IgD-negative memory B cell (primary cell): ENCODE results near the gene C15orf61. TPM values are rescaled to one million over a fixed set of nuclear protein-coding genes. Genes with fewer than 3 reads are reported as not detected.

Experiments
- H3K27ac Mint-ChIP-seq, 3 donors: one replicate each; pipeline ENCODE4 v1.8.0; 2020 to 2022; ENCODE audit warnings: mild to moderate bottlenecking in 3 of 3, mixed read lengths in 3 of 3, moderate library complexity in 1 of 3
- H3K27me3 Mint-ChIP-seq: one replicate; pipeline ENCODE4 v1.8.0; 2021; ENCODE audit warnings: mixed read lengths
- H3K36me3 Mint-ChIP-seq: one replicate; pipeline ENCODE4 v1.8.0; 2020; ENCODE audit warnings: mild to moderate bottlenecking, mixed read lengths
- H3K4me1 Mint-ChIP-seq, 3 donors: one replicate each; pipeline ENCODE4 v1.8.0; 2020 to 2022; ENCODE audit warnings: mixed read lengths in 3 of 3, mild to moderate bottlenecking in 1 of 3
- H3K4me3 Mint-ChIP-seq, 4 donors: one replicate each; pipeline ENCODE4 v1.8.0; 2020 to 2022; ENCODE audit warnings: mild to moderate bottlenecking in 4 of 4, mixed read lengths in 4 of 4, moderate library complexity in 3 of 4
- H3K9me3 Mint-ChIP-seq, 3 donors: one replicate each; pipeline ENCODE4 v1.8.0; 2020 to 2021; ENCODE audit warnings: mixed read lengths in 3 of 3, mild to moderate bottlenecking in 1 of 3
- polyA plus RNA-seq: library from polyadenylated mRNA; unstranded; fragments of 300-500 nt; fragmentation: Illumina TruSeq; gene quantifications from one replicate; pipeline ENCODE4 v1.2.3, GENCODE V29; 2021

Gene C15orf61
- polyA plus RNA-seq, 1 donor from 2014 or later, result 4.3 TPM

GRCh38 chr15:67528513-67528912 lies 7.6 kb downstream of the C15orf61 start:
- no peak overlapping the region for H3K27ac Mint-ChIP-seq
- H3K4me3 Mint-ChIP-seq, result no peak overlapping the region
- peaks cover 6% of the 10 kb centered on the region for H3K36me3 Mint-ChIP-seq
- H3K4me1 Mint-ChIP-seq, result peaks cover 0 to 4% (median 0%) of the 10 kb centered on the region in 3 donors
- no peaks in the 10 kb centered on the region for H3K9me3 Mint-ChIP-seq
- H3K27me3 Mint-ChIP-seq, result no peaks in the 10 kb centered on the region

DNA sequence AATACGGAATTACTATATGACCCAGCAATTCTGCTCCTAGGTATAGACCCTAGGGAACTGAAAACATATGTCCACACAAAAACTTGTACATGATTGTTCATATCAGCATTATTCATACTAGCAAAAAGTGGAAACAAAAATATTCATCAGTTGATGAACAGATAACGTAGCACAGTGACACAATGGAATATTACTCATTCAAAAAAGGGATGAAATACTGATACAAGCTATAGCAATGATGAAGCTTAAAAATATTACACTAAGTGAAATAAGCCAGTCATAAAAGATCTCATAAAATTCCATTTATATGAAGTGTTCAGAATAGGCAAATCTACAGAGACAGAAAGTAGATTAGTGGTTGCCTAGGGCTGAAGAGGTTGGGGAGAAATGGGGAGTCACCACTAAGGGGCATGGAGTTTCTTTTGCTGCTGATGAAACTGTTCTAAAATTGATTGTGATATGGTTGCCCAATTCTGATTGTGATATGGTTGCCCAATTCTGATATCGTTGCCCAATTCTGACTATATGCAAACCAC lies 10.5 kb downstream of the C15orf61 start:
- H3K4me3 Mint-ChIP-seq, result no peak overlapping the region
- no peaks in the 10 kb centered on the region for H3K27me3 Mint-ChIP-seq
- no peak overlapping the region for H3K27ac Mint-ChIP-seq
- peaks cover 0 to 4% (median 0%) of the 10 kb centered on the region in 3 donors for H3K4me1 Mint-ChIP-seq
- no peaks in the 10 kb centered on the region for H3K9me3 Mint-ChIP-seq
- peaks cover 2% of the 10 kb centered on the region for H3K36me3 Mint-ChIP-seq

DNA sequence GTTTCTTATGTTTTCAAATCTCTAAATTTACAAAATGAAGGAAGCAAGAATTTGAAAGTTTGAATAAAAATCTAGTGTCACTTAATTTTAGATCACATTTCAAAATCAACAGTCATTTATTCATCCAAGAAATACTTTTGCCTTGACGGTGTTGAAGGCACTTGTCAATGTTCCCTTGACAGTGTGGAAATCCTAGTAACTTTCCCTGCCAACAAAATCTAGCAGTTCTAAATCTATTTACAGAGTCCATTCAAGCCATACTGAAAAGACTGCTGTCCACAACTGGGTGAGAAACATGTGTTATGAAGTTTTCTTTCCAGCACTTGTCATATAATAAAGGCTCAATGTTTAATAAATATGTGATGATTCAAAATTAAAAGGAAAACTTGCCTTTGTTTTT lies 12.9 kb downstream of the C15orf61 start:
- H3K27ac Mint-ChIP-seq, result no peak overlapping the region
- no peak overlapping the region for H3K4me3 Mint-ChIP-seq
- H3K9me3 Mint-ChIP-seq, result no peaks in the 10 kb centered on the region
- H3K4me1 Mint-ChIP-seq, result peaks cover 2 to 13% (median 3%) of the 10 kb centered on the region in 3 donors
- peaks cover 7% of the 10 kb centered on the region for H3K27me3 Mint-ChIP-seq
- peaks cover 2% of the 10 kb centered on the region for H3K36me3 Mint-ChIP-seq

DNA sequence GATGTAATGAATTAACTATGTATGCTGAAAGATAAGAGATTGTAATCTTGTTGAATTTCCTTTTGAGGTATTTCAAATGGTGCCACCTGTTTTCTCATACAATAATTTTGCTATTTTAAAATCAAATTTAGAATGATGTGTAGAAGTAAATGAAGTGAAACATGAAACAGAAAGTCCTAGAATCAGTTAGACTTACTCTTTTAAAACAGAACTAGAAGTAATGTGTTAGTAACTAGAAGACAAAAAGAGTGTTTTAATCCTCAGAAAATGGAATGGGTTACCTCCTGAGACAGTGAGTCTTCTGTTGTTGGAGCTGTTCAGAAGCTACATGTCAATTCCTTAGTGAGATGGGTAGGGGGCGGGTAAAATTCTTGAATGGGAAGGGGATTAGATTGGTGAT lies 13.4 kb downstream of the C15orf61 start:
- Mint-ChIP-seq H3K4me1 (peaks cover 5 to 17% (median 5%) of the 10 kb centered on the region in 3 donors), H3K4me3 (no peak overlapping the region), H3K36me3 (peaks cover 2% of the 10 kb centered on the region), H3K27ac (no peak overlapping the region), H3K27me3 (peaks cover 8% of the 10 kb centered on the region), H3K9me3 (no peaks in the 10 kb centered on the region)

GRCh38 chr15:67537771-67538170 lies 16.8 kb downstream of the C15orf61 start:
- peak overlapping the region in 1 of 4 donors; percentile 58 for H3K4me3 Mint-ChIP-seq
- peaks cover 8% of the 10 kb centered on the region for H3K27me3 Mint-ChIP-seq
- no peaks in the 10 kb centered on the region for H3K9me3 Mint-ChIP-seq
- H3K27ac Mint-ChIP-seq, result no peak overlapping the region
- peaks cover 20 to 35% (median 23%) of the 10 kb centered on the region in 3 donors for H3K4me1 Mint-ChIP-seq
- H3K36me3 Mint-ChIP-seq, result peaks cover 4% of the 10 kb centered on the region

DNA sequence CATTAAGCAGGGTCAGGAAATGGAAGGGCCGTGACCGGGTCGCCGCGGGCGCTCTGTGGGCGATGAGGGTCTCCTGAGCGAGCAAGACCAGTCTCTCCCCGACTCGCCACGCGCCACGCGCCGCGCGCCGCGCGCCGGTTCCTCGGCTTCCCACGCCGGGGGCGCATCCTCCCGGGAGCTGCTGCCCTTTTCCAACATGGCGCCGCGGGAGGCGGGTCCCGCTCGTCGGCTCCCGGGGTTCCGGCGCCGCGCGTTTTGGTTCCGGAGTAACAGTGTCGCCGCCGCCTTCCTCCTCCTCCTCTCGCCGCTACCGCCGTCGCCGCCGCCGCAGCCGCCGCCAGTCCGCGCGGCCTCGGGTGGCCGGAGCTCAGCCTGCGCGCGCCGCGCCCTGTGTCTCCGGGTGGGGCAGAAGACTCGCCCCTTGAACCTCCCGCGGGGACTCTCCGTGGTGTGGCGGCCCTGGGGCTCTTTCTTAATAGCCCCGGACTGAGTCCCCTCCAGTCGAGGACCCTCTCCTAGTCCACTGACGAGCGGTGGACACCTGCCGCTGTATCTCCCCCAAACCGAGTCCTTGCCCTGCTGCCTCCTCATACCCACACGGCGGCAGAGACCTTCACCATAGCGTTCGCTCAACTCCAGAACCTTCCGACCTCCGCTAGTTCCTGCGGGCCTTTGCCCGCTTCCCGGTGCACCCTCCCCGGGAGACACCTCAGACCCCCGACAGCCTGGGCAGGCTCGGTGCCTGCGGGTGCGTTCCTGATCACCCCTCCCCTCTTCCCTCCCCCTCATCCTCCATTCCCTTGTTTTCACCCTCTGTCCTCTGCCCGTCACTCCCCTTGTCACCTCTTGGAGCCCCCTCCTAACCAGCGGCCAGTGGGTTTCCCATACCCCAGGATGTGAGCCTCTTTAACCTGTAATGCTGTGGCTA lies 21.8 kb downstream of the C15orf61 start, which contains the start of gene MAP2K5:
Gene MAP2K5 (plus strand): TSS at position 284 of the 928 bp plus-strand sequence. CDS start 633 bp downstream, at position 917.
- no peaks in the 10 kb centered on the region for H3K9me3 Mint-ChIP-seq
- peak within 1 kb of the TSS; percentile 92 to 98 (median 96) for H3K27ac Mint-ChIP-seq
- peaks cover 3% of the 10 kb centered on the region for H3K36me3 Mint-ChIP-seq
- H3K4me1 Mint-ChIP-seq, result peaks cover 35 to 49% (median 43%) of the 10 kb centered on the region in 3 donors
- peak within 1 kb of the TSS; percentile 95 to 99 (median 98) for H3K4me3 Mint-ChIP-seq
- H3K27me3 Mint-ChIP-seq, result peaks cover 2% of the 10 kb centered on the region

GRCh38 chr15:67543348-67543718 lies 22.4 kb downstream of the C15orf61 start:
- H3K27me3 Mint-ChIP-seq, result peaks cover 2% of the 10 kb centered on the region
- H3K36me3 Mint-ChIP-seq, result peaks cover 5% of the 10 kb centered on the region
- H3K4me3 Mint-ChIP-seq, result peak overlapping the region; percentile 95 to 99 (median 98)
- peaks cover 36 to 49% (median 45%) of the 10 kb centered on the region in 3 donors for H3K4me1 Mint-ChIP-seq
- H3K9me3 Mint-ChIP-seq, result no peaks in the 10 kb centered on the region
- H3K27ac Mint-ChIP-seq, result peak overlapping the region; percentile 80 to 92 (median 88)

- Mint-ChIP-seq H3K4me3 (peak overlapping the region; percentile 18 to 99 (median 45)), H3K9me3 (no peaks in the 10 kb centered on the region), H3K27ac (peak overlapping the region; percentile 50 to 92 (median 80)), H3K27me3 (no peaks in the 10 kb centered on the region), H3K36me3 (peaks cover 5% of the 10 kb centered on the region), H3K4me1 (peaks cover 36 to 51% (median 48%) of the 10 kb centered on the region in 3 donors)
These were observed 23.5 kb downstream of the C15orf61 start for GRCh38 chr15:67544475-67544874.

GRCh38 chr15:67545864-67546263 lies 24.9 kb downstream of the C15orf61 start:
- Mint-ChIP-seq H3K4me1 (peaks cover 32 to 43% (median 42%) of the 10 kb centered on the region in 3 donors), H3K27me3 (no peaks in the 10 kb centered on the region), H3K36me3 (peaks cover 4% of the 10 kb centered on the region), H3K27ac (no peak overlapping the region), H3K9me3 (no peaks in the 10 kb centered on the region), H3K4me3 (peak overlapping the region in 1 of 4 donors; percentile 78)

- H3K27me3 Mint-ChIP-seq, result no peaks in the 10 kb centered on the region
- H3K9me3 Mint-ChIP-seq, result no peaks in the 10 kb centered on the region
- H3K4me1 Mint-ChIP-seq, result peaks cover 21 to 35% (median 34%) of the 10 kb centered on the region in 3 donors
- H3K36me3 Mint-ChIP-seq, result peaks cover 4% of the 10 kb centered on the region
- H3K27ac Mint-ChIP-seq, result no peak overlapping the region
- H3K4me3 Mint-ChIP-seq, result peak overlapping the region in 2 of 4 donors; percentile 58 to 65
These were observed 26.1 kb downstream of the C15orf61 start for GRCh38 chr15:67547064-67547463.

DNA sequence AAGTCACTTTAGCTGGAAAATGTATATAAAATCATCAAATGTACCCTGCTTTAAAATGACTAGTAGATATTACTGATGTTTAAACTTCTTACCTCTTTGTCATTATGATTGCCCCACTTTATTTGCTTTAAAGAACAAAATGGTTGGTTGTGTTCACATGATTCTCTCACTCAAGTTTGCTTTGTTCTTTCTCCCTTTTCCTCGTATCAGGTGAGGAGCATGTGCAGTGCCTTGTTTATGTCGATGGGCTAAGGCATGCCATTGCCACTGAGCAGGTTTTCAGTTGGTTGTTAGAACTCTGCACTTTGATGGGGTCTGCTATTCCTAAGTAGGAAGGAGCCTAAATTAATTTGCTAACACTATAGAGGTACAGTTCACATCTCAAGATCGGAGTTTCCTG lies 26.9 kb downstream of the C15orf61 start:
- Mint-ChIP-seq H3K36me3 (peaks cover 4% of the 10 kb centered on the region), H3K4me1 (peaks cover 20 to 35% (median 33%) of the 10 kb centered on the region in 3 donors), H3K27ac (no peak overlapping the region), H3K27me3 (no peaks in the 10 kb centered on the region), H3K9me3 (no peaks in the 10 kb centered on the region), H3K4me3 (peak overlapping the region in 1 of 4 donors; percentile 63)

- H3K4me3 Mint-ChIP-seq, result peak overlapping the region in 1 of 4 donors; percentile 63
- H3K9me3 Mint-ChIP-seq, result no peaks in the 10 kb centered on the region
- H3K27ac Mint-ChIP-seq, result no peak overlapping the region
- peaks cover 20 to 34% (median 29%) of the 10 kb centered on the region in 3 donors for H3K4me1 Mint-ChIP-seq
- peaks cover 7% of the 10 kb centered on the region for H3K36me3 Mint-ChIP-seq
- no peaks in the 10 kb centered on the region for H3K27me3 Mint-ChIP-seq
These were observed 27.4 kb downstream of the C15orf61 start for GRCh38 chr15:67548236-67548852.

GRCh38 chr15:67548862-67549651 lies 28.1 kb downstream of the C15orf61 start:
- Mint-ChIP-seq H3K9me3 (no peaks in the 10 kb centered on the region), H3K36me3 (peaks cover 7% of the 10 kb centered on the region), H3K4me1 (peaks cover 19 to 27% (median 26%) of the 10 kb centered on the region in 3 donors), H3K27me3 (no peaks in the 10 kb centered on the region), H3K27ac (peak overlapping the region in 1 of 3 donors; percentile 52), H3K4me3 (no peak overlapping the region)

DNA sequence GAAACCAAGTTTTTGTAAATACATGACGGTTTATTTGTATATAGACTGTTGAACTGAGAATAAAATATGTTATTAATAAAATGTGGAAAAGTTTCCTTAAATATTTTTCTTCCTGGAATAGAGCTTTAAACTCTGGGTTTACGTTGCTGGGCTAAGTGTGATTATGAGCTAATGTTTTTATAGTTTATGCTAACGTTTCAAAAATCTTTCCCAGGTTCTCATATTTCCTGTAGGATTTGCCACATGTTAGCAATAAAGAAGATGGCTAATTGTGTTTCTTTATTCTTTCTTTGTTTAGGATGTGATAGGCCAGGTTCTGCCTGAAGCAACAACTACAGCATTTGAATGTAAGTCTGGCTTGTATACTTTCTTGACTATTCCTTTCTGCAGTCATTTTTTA lies 28.8 kb downstream of the C15orf61 start:
- Mint-ChIP-seq H3K36me3 (peaks cover 7% of the 10 kb centered on the region), H3K4me1 (peaks cover 14 to 21% (median 20%) of the 10 kb centered on the region in 3 donors), H3K27me3 (no peaks in the 10 kb centered on the region), H3K9me3 (no peaks in the 10 kb centered on the region), H3K27ac (no peak overlapping the region), H3K4me3 (no peak overlapping the region)
